Osteocyte (in vitro differentiated cells): ENCODE data around the gene CDH11. TPM values are rescaled to one million over a fixed set of nuclear protein-coding genes. Genes with fewer than 3 reads are reported as not detected.

Experiments
- DNase-seq: peaks from one replicate; pipeline ENCODE4 v3.0.0; 2021; ENCODE audit warnings: mixed read lengths; ENCODE audit not compliant: unreplicated experiment; ENCODE audit errors: extremely low spot score
- H3K27ac Mint-ChIP-seq: one replicate; pipeline ENCODE4 v1.8.0; 2021; ENCODE audit warnings: mild to moderate bottlenecking, mixed read lengths; ENCODE audit not compliant: unreplicated experiment
- H3K27me3 Mint-ChIP-seq: one replicate; pipeline ENCODE4 v1.8.0; 2021; ENCODE audit warnings: mixed read lengths; ENCODE audit not compliant: unreplicated experiment
- H3K36me3 Mint-ChIP-seq: one replicate; pipeline ENCODE4 v1.8.0; 2021; ENCODE audit warnings: mixed read lengths; ENCODE audit not compliant: unreplicated experiment
- H3K4me1 Mint-ChIP-seq: one replicate; pipeline ENCODE4 v1.8.0; 2021; ENCODE audit warnings: mixed read lengths; ENCODE audit not compliant: unreplicated experiment
- H3K4me3 Mint-ChIP-seq: one replicate; pipeline ENCODE4 v1.8.0; 2021; ENCODE audit warnings: mild to moderate bottlenecking, moderate library complexity, mixed read lengths; ENCODE audit not compliant: unreplicated experiment
- H3K9me3 Mint-ChIP-seq: one replicate; pipeline ENCODE4 v1.8.0; 2021; ENCODE audit warnings: mixed read lengths; ENCODE audit not compliant: unreplicated experiment
- CTCF ChIP-seq: fragments of 200-600 bp; sonication (generic); IDR thresholded peaks from 2 replicates; pipeline ENCODE4 v1.5.0; 2021; ENCODE audit warnings: antibody characterized with exemption, mild to moderate bottlenecking, moderate library complexity
- total RNA-seq: library from RNA; stranded (reverse); gene quantifications from 2 replicates; pipeline ENCODE4 v1.2.1, GENCODE V29; 2021

Gene CDH11
- total RNA-seq, 1 donor from 2014 or later: 560 TPM

DNA sequence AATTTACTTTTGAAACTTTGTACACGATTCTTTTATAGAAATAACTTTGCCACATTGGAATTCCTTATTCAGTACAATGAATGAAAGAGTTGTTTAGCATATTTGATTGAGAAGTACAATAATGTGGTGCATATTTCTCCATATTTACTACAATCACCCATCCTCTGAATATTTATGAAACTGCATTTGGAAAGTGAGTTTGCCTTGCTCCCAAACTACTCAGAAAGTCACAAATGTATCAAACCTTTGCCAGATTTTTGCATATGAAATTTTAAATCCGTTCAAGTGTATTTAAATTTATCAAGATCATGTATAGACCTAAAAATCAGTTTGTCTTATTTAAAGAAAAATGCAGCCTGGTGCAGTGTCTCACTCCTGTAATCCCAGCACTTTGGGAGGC lies 148.7 kb downstream of the CDH11 start:
- no peak for DNase-seq
- H3K9me3 Mint-ChIP-seq: no peaks in the 10 kb centered on the region
- no peak overlapping the region for H3K27ac Mint-ChIP-seq
- no peak overlapping the region for H3K4me3 Mint-ChIP-seq
- no peak for TF ChIP-seq CTCF
- H3K36me3 Mint-ChIP-seq: peaks cover 82% of the 10 kb centered on the region
- peaks cover 42% of the 10 kb centered on the region for H3K4me1 Mint-ChIP-seq
- no peaks in the 10 kb centered on the region for H3K27me3 Mint-ChIP-seq

GRCh38 chr16:64971171-64971570 lies 150.7 kb downstream of the CDH11 start:
- Mint-ChIP-seq H3K4me1 (peaks cover 34% of the 10 kb centered on the region), H3K27ac (no peak overlapping the region), H3K9me3 (no peaks in the 10 kb centered on the region), H3K4me3 (no peak overlapping the region), H3K27me3 (no peaks in the 10 kb centered on the region), H3K36me3 (peaks cover 85% of the 10 kb centered on the region)
- no peak for DNase-seq
- TF ChIP-seq CTCF: no peak

GRCh38 chr16:64969221-64969620 lies 152.6 kb downstream of the CDH11 start:
- Mint-ChIP-seq H3K27ac (peak overlapping the region; percentile 72), H3K9me3 (no peaks in the 10 kb centered on the region), H3K4me1 (peaks cover 20% of the 10 kb centered on the region), H3K4me3 (no peak overlapping the region), H3K36me3 (peaks cover 77% of the 10 kb centered on the region), H3K27me3 (no peaks in the 10 kb centered on the region)
- no peak for DNase-seq
- no peak for TF ChIP-seq CTCF

- H3K36me3 Mint-ChIP-seq: peaks cover 78% of the 10 kb centered on the region
- no peak overlapping the region for H3K4me3 Mint-ChIP-seq
- no peak for DNase-seq
- peaks cover 22% of the 10 kb centered on the region for H3K4me1 Mint-ChIP-seq
- H3K27me3 Mint-ChIP-seq: no peaks in the 10 kb centered on the region
- H3K27ac Mint-ChIP-seq: no peak overlapping the region
- H3K9me3 Mint-ChIP-seq: no peaks in the 10 kb centered on the region
- TF ChIP-seq CTCF: no peak
Observed at GRCh38 chr16:64968539-64968938, 153.3 kb downstream of the CDH11 start.

GRCh38 chr16:64964126-64964540 lies 157.7 kb downstream of the CDH11 start:
- peaks cover 34% of the 10 kb centered on the region for H3K4me1 Mint-ChIP-seq
- no peak overlapping the region for H3K4me3 Mint-ChIP-seq
- no peak for DNase-seq
- H3K36me3 Mint-ChIP-seq: peaks cover 74% of the 10 kb centered on the region
- TF ChIP-seq CTCF: no peak
- H3K9me3 Mint-ChIP-seq: no peaks in the 10 kb centered on the region
- H3K27me3 Mint-ChIP-seq: no peaks in the 10 kb centered on the region
- peak overlapping the region; percentile 47 for H3K27ac Mint-ChIP-seq
